Stimulated activated CD8-positive, alpha-beta memory T cell treated with anti-CD3 and anti-CD28 coated beads, Interleukin-12 subunit alpha, Interleukin-12 subunit beta, amount 100 ng/mL, for 24 hours (primary cell): Measurements from ENCODE around the gene OR52M1.
"Not testable (repeated sequence)": the region's sequence is repeated elsewhere in the genome, so short reads cannot be mapped to it uniquely, and the experiment has no call there.

Source experiments
- DNase-seq: peaks from one replicate; pipeline ENCODE4 v3.0.0-alpha.2; 2020; ENCODE audit errors: extremely low read depth

OR52M1 gene

GRCh38 chr11:4544891-4545290, at the start of gene OR52M1:
TSS of gene OR52M1 (plus strand) at chr11:4545191. CDS start at chr11:4545191, 0 bp downstream.
- no peak for DNase-seq

GRCh38 chr11:4495487-4495886, 49.5 kb upstream of the OR52M1 start:
- DNase-seq: no peak

GRCh38 chr11:4495986-4496385, 49.0 kb upstream of the OR52M1 start:
- DNase-seq: no peak

GRCh38 chr11:4496557-4497248, 48.3 kb upstream of the OR52M1 start:
- DNase-seq: no peak

- DNase-seq: no peak
Observed at GRCh38 chr11:4508886-4509285, 36.1 kb upstream of the OR52M1 start.

- DNase-seq: no peak
Observed at GRCh38 chr11:4511282-4512245, 33.4 kb upstream of the OR52M1 start.

GRCh38 chr11:4514196-4514595, 30.8 kb upstream of the OR52M1 start:
- DNase-seq: no peak

GRCh38 chr11:4522339-4522738, 22.7 kb upstream of the OR52M1 start:
- DNase-seq: no peak

- DNase-seq: no peak
Observed at GRCh38 chr11:4522752-4523151, 22.2 kb upstream of the OR52M1 start.

- DNase-seq: no peak
Observed at GRCh38 chr11:4523666-4524065, 21.3 kb upstream of the OR52M1 start.

- DNase-seq: no peak
Observed at GRCh38 chr11:4527926-4528325, 17.1 kb upstream of the OR52M1 start.

GRCh38 chr11:4531686-4532085, 13.3 kb upstream of the OR52M1 start:
- DNase-seq: not testable (repeated sequence)

GRCh38 chr11:4539603-4540219, 5.3 kb upstream of the OR52M1 start:
- DNase-seq: peak; percentile 5

- no peak for DNase-seq
Observed at GRCh38 chr11:4541071-4541470, 3.9 kb upstream of the OR52M1 start.

- no peak for DNase-seq
Observed at GRCh38 chr11:4543561-4543960, 1.4 kb upstream of the OR52M1 start.

- DNase-seq: no peak
Observed at GRCh38 chr11:4546878-4547277, 1.9 kb downstream of the OR52M1 start.

- DNase-seq: no peak
Observed at GRCh38 chr11:4547416-4547815, 2.4 kb downstream of the OR52M1 start.

GRCh38 chr11:4551346-4551979, 6.5 kb downstream of the OR52M1 start:
- DNase-seq: no peak

- DNase-seq: no peak
Observed at GRCh38 chr11:4559527-4560440, 14.8 kb downstream of the OR52M1 start.

GRCh38 chr11:4560467-4560866, 15.5 kb downstream of the OR52M1 start:
- DNase-seq: no peak

- DNase-seq: no peak
Observed at GRCh38 chr11:4565371-4565770, 20.4 kb downstream of the OR52M1 start.
